Spleen (tissue), 7 donors: ENCODE data around the gene SSBP4.

ENCODE experiments used
- POLR2A ChIP-seq, 3 donors: fragments of 450-650 bp; IDR thresholded peaks; one replicate each; pipeline ENCODE4 v1.5.1; 2017; ENCODE audit warnings: antibody characterized with exemption in 3 of 3, mild to moderate bottlenecking in 1 of 3
- POLR2AphosphoS5 ChIP-seq, 3 donors: sonication (generic); formaldehyde crosslinking; IDR thresholded peaks; one replicate each; pipeline ENCODE4 v1.5.1; 2017; ENCODE audit warnings: antibody characterized with exemption in 3 of 3
- TF ChIP-seq, protein P1 (sequence below), 11 experiments: fragments of 200-600 bp in 7 of 11; fragments of 450-650 bp in 4 of 11; sonication (generic) in 4 of 11; IDR thresholded peaks in 8 of 11; conservative IDR thresholded peaks in 3 of 11; 1 replicate in 7 of 11; 2 replicates in 4 of 11; pipeline versions ENCODE4 v1.4.0 to v1.8.0; 2016 to 2021; ENCODE audit warnings: antibody characterized with exemption in 11 of 11, inconsistent platforms in 4 of 11, mild to moderate bottlenecking in 1 of 11
- donor health status: DM: no; HTN: no; CAD: no; lungs with moderate emphysema.
- donor health status: DM: no; HTN: no; CAD: no.
- donor health status: DM: no; HTN: no; CAD: no.

DNA sequence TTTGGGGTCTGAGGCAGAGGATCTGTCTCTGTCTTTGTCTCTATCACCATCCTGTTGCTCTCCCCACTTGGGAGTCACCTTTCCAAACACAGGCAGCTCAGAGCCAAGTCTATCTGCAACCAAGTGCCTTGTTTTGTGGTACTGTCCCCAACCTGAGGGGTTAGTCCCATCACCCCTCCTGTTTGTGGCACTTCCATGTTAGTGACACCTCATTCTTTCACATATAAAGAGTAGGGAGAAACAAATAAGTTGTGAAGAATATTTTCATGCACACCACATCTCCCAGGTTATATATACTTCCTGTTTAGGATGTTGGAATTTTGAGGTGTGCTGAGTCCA is 29.5 kb upstream of the SSBP4 start:
- TF ChIP-seq, protein P1, sequence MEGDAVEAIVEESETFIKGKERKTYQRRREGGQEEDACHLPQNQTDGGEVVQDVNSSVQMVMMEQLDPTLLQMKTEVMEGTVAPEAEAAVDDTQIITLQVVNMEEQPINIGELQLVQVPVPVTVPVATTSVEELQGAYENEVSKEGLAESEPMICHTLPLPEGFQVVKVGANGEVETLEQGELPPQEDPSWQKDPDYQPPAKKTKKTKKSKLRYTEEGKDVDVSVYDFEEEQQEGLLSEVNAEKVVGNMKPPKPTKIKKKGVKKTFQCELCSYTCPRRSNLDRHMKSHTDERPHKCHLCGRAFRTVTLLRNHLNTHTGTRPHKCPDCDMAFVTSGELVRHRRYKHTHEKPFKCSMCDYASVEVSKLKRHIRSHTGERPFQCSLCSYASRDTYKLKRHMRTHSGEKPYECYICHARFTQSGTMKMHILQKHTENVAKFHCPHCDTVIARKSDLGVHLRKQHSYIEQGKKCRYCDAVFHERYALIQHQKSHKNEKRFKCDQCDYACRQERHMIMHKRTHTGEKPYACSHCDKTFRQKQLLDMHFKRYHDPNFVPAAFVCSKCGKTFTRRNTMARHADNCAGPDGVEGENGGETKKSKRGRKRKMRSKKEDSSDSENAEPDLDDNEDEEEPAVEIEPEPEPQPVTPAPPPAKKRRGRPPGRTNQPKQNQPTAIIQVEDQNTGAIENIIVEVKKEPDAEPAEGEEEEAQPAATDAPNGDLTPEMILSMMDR (IDR thresholded peaks at IDR 0.05 in 8 of 11, conservative IDR thresholded peaks at IDR 0.05 in 3 of 11): no peak
- TF ChIP-seq POLR2AphosphoS5 (IDR thresholded peaks at IDR 0.05) (no peak), POLR2A (IDR thresholded peaks at IDR 0.05) (no peak)
